Measurements from ENCODE around the gene PPP1R1C.

Gene PPP1R1C

GRCh38 chr2:181972431-181973170, 13.1 kb upstream of the PPP1R1C start:
- no peak for DNase-seq

GRCh38 chr2:181973171-181973783, 12.4 kb upstream of the PPP1R1C start:
- no peak for DNase-seq

GRCh38 chr2:181977661-181978350, 7.8 kb upstream of the PPP1R1C start:
- DNase-seq = no peak

- no peak for DNase-seq
Measured at GRCh38 chr2:181978351-181979150, 7.1 kb upstream of the PPP1R1C start.

- DNase-seq = no peak
Measured at GRCh38 chr2:181984060-181984459, 1.6 kb upstream of the PPP1R1C start.

GRCh38 chr2:181984814-181985631, 630 bp upstream of the PPP1R1C start:
- DNase-seq = no peak

GRCh38 chr2:181988154-181988924, 2.7 kb downstream of the PPP1R1C start:
- DNase-seq = no peak

GRCh38 chr2:181989099-181989498, 3.4 kb downstream of the PPP1R1C start:
- no peak for DNase-seq

- no peak for DNase-seq
Measured at GRCh38 chr2:181991171-181991885, 5.7 kb downstream of the PPP1R1C start.

GRCh38 chr2:181992776-181993175, 7.1 kb downstream of the PPP1R1C start:
- DNase-seq = no peak

GRCh38 chr2:181995289-181995688, 9.6 kb downstream of the PPP1R1C start:
- no peak for DNase-seq

GRCh38 chr2:181998041-181998835, 12.6 kb downstream of the PPP1R1C start:
- DNase-seq = peak; percentile 99

GRCh38 chr2:181998891-181999654, 13.4 kb downstream of the PPP1R1C start:
- DNase-seq = peak; percentile 96

- no peak for DNase-seq
Measured at GRCh38 chr2:181999911-182000310, 14.3 kb downstream of the PPP1R1C start.

GRCh38 chr2:182004945-182005520, 19.4 kb downstream of the PPP1R1C start:
- no peak for DNase-seq

- DNase-seq = no peak
Measured at GRCh38 chr2:182006595-182007341, 21.1 kb downstream of the PPP1R1C start.

- no peak for DNase-seq
Measured at GRCh38 chr2:182014284-182014683, 28.6 kb downstream of the PPP1R1C start.
